Measurements from ENCODE around the gene GLS.
A peak's percentile ranks its signal among the peaks of the same experiment; 100 is the strongest.

The GLS gene

DNA sequence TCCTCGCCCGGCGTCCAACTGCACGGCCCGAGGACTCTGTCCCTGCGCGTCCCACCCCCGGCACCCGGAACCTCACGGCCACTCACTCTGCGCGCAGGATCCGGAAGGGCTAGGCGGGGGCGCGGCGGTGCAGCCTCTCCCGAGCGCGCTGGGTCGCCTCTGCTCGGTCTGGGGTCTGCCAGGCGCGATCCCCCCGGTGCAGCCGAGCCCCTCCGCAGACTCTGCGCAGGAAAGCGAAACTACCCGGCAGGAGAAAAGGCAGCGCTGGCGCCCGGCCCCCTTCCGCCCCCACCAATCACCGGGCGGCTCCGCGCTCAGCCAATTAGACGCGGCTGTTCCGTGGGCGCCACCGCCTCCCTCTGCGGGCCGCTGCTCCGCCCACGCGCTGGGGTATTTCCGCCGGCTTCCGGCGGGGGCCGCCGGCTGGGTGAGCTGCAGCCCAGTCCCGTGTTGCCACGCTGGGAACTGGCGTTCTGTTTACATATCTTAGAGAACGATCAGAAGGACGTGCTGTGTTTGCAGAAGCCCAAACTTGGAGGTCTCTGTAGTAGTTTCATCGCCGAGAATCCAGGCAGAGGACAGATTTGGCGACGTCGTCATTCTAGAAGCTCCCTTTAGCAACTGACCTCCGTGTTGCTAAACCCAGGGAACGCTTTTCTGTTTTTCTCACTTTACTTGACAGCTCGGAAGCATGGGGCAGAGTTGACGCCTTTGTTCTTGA lies 133.5 kb downstream of the GLS start, which contains the start of gene STAT1 (continued):
- no peak for TF ChIP-seq ZNF292 (tag by site-specific recombination; IDR thresholded peaks at IDR 0.05; ENCODE audit: borderline replicate concordance, low read depth)
- no peak for TF ChIP-seq ZNF426 (tag by site-specific recombination; IDR thresholded peaks at IDR 0.05)
- TF ChIP-seq AEBP2 (tag by site-specific recombination; IDR thresholded peaks at IDR 0.05; ENCODE audit: borderline replicate concordance), result no peak
- peak; percentile 56 for TF ChIP-seq KLF1 (tag by site-specific recombination; IDR thresholded peaks at IDR 0.05)
- TF ChIP-seq KLF7 (tag by site-specific recombination; IDR thresholded peaks at IDR 0.05; ENCODE audit: borderline replicate concordance), result peak; percentile 17; the same call in 1 of the 2 replicates
- TF ChIP-seq KLF9 (tag by site-specific recombination; IDR thresholded peaks at IDR 0.05; ENCODE audit: low read depth), result peak; percentile 87
- no peak for TF ChIP-seq ZNF133 (tag by site-specific recombination; IDR thresholded peaks at IDR 0.05)
- no peak for TF ChIP-seq ZNF585B (tag by site-specific recombination; IDR thresholded peaks at IDR 0.05)
- no peak for TF ChIP-seq ZNF544 (tag by site-specific recombination; IDR thresholded peaks at IDR 0.05)
- TF ChIP-seq, protein P1, sequence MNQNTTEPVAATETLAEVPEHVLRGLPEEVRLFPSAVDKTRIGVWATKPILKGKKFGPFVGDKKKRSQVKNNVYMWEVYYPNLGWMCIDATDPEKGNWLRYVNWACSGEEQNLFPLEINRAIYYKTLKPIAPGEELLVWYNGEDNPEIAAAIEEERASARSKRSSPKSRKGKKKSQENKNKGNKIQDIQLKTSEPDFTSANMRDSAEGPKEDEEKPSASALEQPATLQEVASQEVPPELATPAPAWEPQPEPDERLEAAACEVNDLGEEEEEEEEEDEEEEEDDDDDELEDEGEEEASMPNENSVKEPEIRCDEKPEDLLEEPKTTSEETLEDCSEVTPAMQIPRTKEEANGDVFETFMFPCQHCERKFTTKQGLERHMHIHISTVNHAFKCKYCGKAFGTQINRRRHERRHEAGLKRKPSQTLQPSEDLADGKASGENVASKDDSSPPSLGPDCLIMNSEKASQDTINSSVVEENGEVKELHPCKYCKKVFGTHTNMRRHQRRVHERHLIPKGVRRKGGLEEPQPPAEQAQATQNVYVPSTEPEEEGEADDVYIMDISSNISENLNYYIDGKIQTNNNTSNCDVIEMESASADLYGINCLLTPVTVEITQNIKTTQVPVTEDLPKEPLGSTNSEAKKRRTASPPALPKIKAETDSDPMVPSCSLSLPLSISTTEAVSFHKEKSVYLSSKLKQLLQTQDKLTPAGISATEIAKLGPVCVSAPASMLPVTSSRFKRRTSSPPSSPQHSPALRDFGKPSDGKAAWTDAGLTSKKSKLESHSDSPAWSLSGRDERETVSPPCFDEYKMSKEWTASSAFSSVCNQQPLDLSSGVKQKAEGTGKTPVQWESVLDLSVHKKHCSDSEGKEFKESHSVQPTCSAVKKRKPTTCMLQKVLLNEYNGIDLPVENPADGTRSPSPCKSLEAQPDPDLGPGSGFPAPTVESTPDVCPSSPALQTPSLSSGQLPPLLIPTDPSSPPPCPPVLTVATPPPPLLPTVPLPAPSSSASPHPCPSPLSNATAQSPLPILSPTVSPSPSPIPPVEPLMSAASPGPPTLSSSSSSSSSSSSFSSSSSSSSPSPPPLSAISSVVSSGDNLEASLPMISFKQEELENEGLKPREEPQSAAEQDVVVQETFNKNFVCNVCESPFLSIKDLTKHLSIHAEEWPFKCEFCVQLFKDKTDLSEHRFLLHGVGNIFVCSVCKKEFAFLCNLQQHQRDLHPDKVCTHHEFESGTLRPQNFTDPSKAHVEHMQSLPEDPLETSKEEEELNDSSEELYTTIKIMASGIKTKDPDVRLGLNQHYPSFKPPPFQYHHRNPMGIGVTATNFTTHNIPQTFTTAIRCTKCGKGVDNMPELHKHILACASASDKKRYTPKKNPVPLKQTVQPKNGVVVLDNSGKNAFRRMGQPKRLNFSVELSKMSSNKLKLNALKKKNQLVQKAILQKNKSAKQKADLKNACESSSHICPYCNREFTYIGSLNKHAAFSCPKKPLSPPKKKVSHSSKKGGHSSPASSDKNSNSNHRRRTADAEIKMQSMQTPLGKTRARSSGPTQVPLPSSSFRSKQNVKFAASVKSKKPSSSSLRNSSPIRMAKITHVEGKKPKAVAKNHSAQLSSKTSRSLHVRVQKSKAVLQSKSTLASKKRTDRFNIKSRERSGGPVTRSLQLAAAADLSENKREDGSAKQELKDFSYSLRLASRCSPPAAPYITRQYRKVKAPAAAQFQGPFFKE (tag by site-specific recombination; IDR thresholded peaks at IDR 0.05; ENCODE audit: borderline replicate concordance), result no peak
- peak; percentile 80 for TF ChIP-seq ZBTB11 (tag by site-specific recombination; conservative IDR thresholded peaks at IDR 0.05; ENCODE audit: low read depth)
- no peak for TF ChIP-seq ZNF747 (tag by site-specific recombination; IDR thresholded peaks at IDR 0.05)
- no peak for TF ChIP-seq ZNF571 (tag by site-specific recombination; IDR thresholded peaks at IDR 0.05)
- TF ChIP-seq ZBTB49 (tag by site-specific recombination; IDR thresholded peaks at IDR 0.05; ENCODE audit: low read depth), result no peak
- TF ChIP-seq ZFP3 (tag by site-specific recombination; IDR thresholded peaks at IDR 0.05; ENCODE audit: low read depth), result no peak
- no peak for TF ChIP-seq ZBTB1 (tag by site-specific recombination; IDR thresholded peaks at IDR 0.05)
- peak; percentile 93 for TF ChIP-seq SP2 (tag by site-specific recombination; IDR thresholded peaks at IDR 0.05)
- TF ChIP-seq HOXA7 (CRISPR knock-in tag; IDR thresholded peaks at IDR 0.05; ENCODE audit: borderline replicate concordance), result no peak
- no peak for TF ChIP-seq ZNF214 (tag by site-specific recombination; IDR thresholded peaks at IDR 0.05; ENCODE audit: borderline replicate concordance)
- TF ChIP-seq ZNF639 (tag by site-specific recombination; IDR thresholded peaks at IDR 0.05), result 0 out of 2 replicates have a peak, but pooled peaks have one; percentile 62
- peak; percentile 85 for TF ChIP-seq FEZF1 (tag by site-specific recombination; IDR thresholded peaks at IDR 0.05)
- peak; percentile 99 for TF ChIP-seq ZNF341 (tag by site-specific recombination; IDR thresholded peaks at IDR 0.05; ENCODE audit: low read depth)
- TF ChIP-seq KLF16 (tag by site-specific recombination; IDR thresholded peaks at IDR 0.05), result peak; percentile 70
- TF ChIP-seq ZNF555 (tag by site-specific recombination; conservative IDR thresholded peaks at IDR 0.05), result no peak
- no peak for TF ChIP-seq ZNF202 (tag by site-specific recombination; IDR thresholded peaks at IDR 0.05; ENCODE audit: borderline replicate concordance)

All from HEK293 (cell line).